ENCODE measurements around the gene S100A11.

GRCh38 chr1:152067150-152067549 is 30.3 kb upstream of the S100A11 start:
- no peak for TF ChIP-seq CTCF (IDR thresholded peaks at IDR 0.05)
- no peak for TF ChIP-seq EZH2 (IDR thresholded peaks at IDR 0.05; ENCODE audit: borderline replicate concordance, insufficient read depth, low read depth, low read length, poor library complexity, severe bottlenecking)
